ENCODE measurements around the gene ARID2. TPM values are rescaled to one million over a fixed set of nuclear protein-coding genes. Genes with fewer than 3 reads are reported as not detected.

Gene ARID2
- total RNA-seq, 2 donors from 2014 or later: 19.1 to 26.2 TPM

DNA sequence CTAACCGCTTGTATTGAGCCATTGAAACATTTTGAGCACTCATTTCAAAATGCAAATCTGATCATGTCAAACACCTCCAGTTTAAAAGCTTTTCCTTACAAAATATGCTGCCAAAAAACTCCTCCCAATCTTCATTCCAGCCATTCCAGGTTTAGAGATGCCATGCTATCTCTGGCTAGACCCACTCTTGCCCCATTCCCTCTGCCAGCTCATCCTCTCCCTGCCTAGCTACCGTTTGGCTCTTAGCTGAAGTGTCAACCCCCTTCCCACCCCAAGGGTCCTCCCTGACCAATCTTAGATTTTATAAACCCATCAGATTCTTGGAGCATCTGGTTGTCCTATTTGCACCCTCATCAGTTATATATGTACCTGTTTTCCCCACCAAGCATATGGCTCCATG lies 185.9 kb downstream of the ARID2 start:
- intact Hi-C loops (cut with DNase I): no loop called here
- TF ChIP-seq, protein P1, sequence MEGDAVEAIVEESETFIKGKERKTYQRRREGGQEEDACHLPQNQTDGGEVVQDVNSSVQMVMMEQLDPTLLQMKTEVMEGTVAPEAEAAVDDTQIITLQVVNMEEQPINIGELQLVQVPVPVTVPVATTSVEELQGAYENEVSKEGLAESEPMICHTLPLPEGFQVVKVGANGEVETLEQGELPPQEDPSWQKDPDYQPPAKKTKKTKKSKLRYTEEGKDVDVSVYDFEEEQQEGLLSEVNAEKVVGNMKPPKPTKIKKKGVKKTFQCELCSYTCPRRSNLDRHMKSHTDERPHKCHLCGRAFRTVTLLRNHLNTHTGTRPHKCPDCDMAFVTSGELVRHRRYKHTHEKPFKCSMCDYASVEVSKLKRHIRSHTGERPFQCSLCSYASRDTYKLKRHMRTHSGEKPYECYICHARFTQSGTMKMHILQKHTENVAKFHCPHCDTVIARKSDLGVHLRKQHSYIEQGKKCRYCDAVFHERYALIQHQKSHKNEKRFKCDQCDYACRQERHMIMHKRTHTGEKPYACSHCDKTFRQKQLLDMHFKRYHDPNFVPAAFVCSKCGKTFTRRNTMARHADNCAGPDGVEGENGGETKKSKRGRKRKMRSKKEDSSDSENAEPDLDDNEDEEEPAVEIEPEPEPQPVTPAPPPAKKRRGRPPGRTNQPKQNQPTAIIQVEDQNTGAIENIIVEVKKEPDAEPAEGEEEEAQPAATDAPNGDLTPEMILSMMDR (IDR thresholded peaks at IDR 0.05): no peak
- no peak for TF ChIP-seq POLR2A (IDR thresholded peaks at IDR 0.05)
- H3K4me1 ChIP-seq: peaks cover 13% of the 10 kb centered on the region
- ATAC-seq (no peak), DNase-seq (no peak)
- H3K36me3 ChIP-seq (replicated peaks in 1 of 2; ENCODE audit: insufficient read depth in 1 of 2, low read depth in 2 of 2): no peaks in the 10 kb centered on the region
- no peaks in the 10 kb centered on the region for H3K9me3 ChIP-seq
- WGBS, 2 donors: 84 to 87% methylated on average over 2 of the region's 2 CpGs
- no peak overlapping the region for H3K4me3 ChIP-seq
- no peaks in the 10 kb centered on the region for H3K27me3 ChIP-seq
- H3K27ac ChIP-seq: no peak overlapping the region

DNA sequence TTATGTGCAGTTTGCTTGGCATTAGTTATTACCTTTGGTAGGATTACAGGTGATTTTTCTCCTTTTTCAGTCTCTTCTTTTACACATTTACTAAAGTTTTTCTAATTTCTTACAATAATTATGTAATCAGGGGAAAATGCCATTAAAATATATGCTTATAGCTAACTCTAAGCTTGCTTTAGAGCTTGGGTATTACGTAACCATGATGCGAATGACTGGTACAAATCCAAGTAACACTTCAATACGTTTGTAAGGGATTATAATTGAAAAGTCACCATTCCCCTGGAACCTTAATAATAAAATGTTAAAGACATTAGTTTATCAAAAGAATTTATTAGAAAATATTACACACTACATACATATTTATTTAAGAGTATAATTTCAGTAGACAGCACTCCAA lies 189.3 kb downstream of the ARID2 start:
- Histone ChIP-seq H3K9me3 (no peaks in the 10 kb centered on the region), H3K27ac (no peak overlapping the region), H3K4me3 (no peak overlapping the region), H3K36me3 (replicated peaks in 1 of 2; ENCODE audit: insufficient read depth in 1 of 2, low read depth in 2 of 2) (peaks cover 0 to 11% of the 10 kb centered on the region in 2 donors), H3K4me1 (no peaks in the 10 kb centered on the region), H3K27me3 (no peaks in the 10 kb centered on the region)
- 85 to 88% methylated on average over 3 of the region's 3 CpGs for WGBS, 2 donors
- DNase-seq: no peak
- no peak for ATAC-seq
- intact Hi-C loops (cut with DNase I): no loop called here
- no peak for TF ChIP-seq POLR2A (IDR thresholded peaks at IDR 0.05)
- TF ChIP-seq, protein P1 (IDR thresholded peaks at IDR 0.05): no peak

- DNase-seq (no peak), ATAC-seq (no peak)
- H3K27me3 ChIP-seq: no peaks in the 10 kb centered on the region
- H3K9me3 ChIP-seq: no peaks in the 10 kb centered on the region
- peaks cover 0 to 34% of the 10 kb centered on the region in 2 donors for H3K36me3 ChIP-seq (replicated peaks in 1 of 2; ENCODE audit: insufficient read depth in 1 of 2, low read depth in 2 of 2)
- no peaks in the 10 kb centered on the region for H3K4me1 ChIP-seq
- TF ChIP-seq, protein P1 (IDR thresholded peaks at IDR 0.05): no peak
- no peak for TF ChIP-seq POLR2A (IDR thresholded peaks at IDR 0.05)
- H3K4me3 ChIP-seq: no peak overlapping the region
- WGBS, 2 donors: 76 to 81% methylated on average over 2 of the region's 2 CpGs
- H3K27ac ChIP-seq: no peak overlapping the region
- intact Hi-C loops (cut with DNase I): no loop called here
Observed at GRCh38 chr12:45928309-45928708, 198.8 kb downstream of the ARID2 start.

- H3K36me3 ChIP-seq (replicated peaks in 1 of 2; ENCODE audit: insufficient read depth in 1 of 2, low read depth in 2 of 2): peaks cover 0 to 23% of the 10 kb centered on the region in 2 donors
- no peak overlapping the region for H3K4me3 ChIP-seq
- 92 to 94% methylated on average over 3 of the region's 3 CpGs for WGBS, 2 donors
- no peak for TF ChIP-seq POLR2A (IDR thresholded peaks at IDR 0.05)
- TF ChIP-seq, protein P1 (IDR thresholded peaks at IDR 0.05): no peak
- H3K4me1 ChIP-seq: no peaks in the 10 kb centered on the region
- intact Hi-C loops (cut with DNase I): no loop called here
- no peak overlapping the region for H3K27ac ChIP-seq
- no peaks in the 10 kb centered on the region for H3K27me3 ChIP-seq
- ATAC-seq (no peak), DNase-seq (no peak)
- no peaks in the 10 kb centered on the region for H3K9me3 ChIP-seq
Observed at GRCh38 chr12:45930369-45930768, 200.9 kb downstream of the ARID2 start.

DNA sequence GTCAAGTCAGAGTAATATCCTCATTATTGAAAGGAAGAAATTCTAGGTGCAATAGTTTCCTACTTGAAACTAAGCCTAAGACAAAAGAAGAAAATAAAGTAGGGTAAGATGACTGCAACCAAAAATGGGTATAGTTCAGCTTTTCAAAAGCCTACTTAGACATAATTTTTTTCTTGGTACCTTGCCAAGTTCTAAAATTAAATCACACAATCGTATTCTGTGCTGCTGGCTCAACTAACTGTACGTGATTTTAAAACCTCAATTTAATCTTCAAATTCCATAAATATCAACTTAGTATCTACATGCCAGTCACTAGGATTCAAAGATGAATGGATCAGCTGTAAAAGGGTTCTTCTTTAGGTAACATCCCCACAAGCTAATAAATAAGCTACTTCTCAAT lies 204.0 kb downstream of the ARID2 start:
- Histone ChIP-seq H3K4me1 (no peaks in the 10 kb centered on the region), H3K27ac (no peak overlapping the region), H3K9me3 (no peaks in the 10 kb centered on the region), H3K4me3 (no peak overlapping the region), H3K27me3 (no peaks in the 10 kb centered on the region), H3K36me3 (replicated peaks in 1 of 2; ENCODE audit: insufficient read depth in 1 of 2, low read depth in 2 of 2) (peaks cover 0 to 12% of the 10 kb centered on the region in 2 donors)
- TF ChIP-seq, protein P1 (IDR thresholded peaks at IDR 0.05): no peak
- TF ChIP-seq POLR2A (IDR thresholded peaks at IDR 0.05): no peak
- ATAC-seq (no peak), DNase-seq (no peak)
- 10 to 31% methylated on average over 2 of the region's 2 CpGs for WGBS, 2 donors
- intact Hi-C loops (cut with DNase I): no loop called here

Measured in body of pancreas (tissue), 4 donors.